Uterus (tissue), 4 donors: Measurements from ENCODE around the gene ARL3. TPM values are rescaled to one million over a fixed set of nuclear protein-coding genes. Genes with fewer than 3 reads are reported as not detected.

ENCODE experiments used
- DNase-seq, 2 donors: peaks; one replicate each; pipeline ENCODE4 v3.0.0-alpha.2; 2019 to 2020
- H3K27ac ChIP-seq, 2 donors: fragments of 200-600 bp; sonication (generic); 1 replicate in 1 of 2; 2 replicates in 1 of 2; pipeline ENCODE4 v1.5.1; 2016 to 2018
- H3K27me3 ChIP-seq, 2 donors: fragments of 200-600 bp; sonication (generic); one replicate each; pipeline ENCODE4 v1.5.1; 2018 to 2019; ENCODE audit warnings: control low read depth in 1 of 2
- H3K36me3 ChIP-seq, 2 donors: fragments of 200-600 bp; sonication (generic); one replicate each; pipeline ENCODE4 v1.5.1; 2019; ENCODE audit warnings: control low read depth in 1 of 2
- H3K4me1 ChIP-seq, 2 donors: fragments of 200-600 bp; sonication (generic); one replicate each; pipeline ENCODE4 v1.5.1; 2018 to 2019; ENCODE audit warnings: control low read depth in 1 of 2
- H3K4me3 ChIP-seq, 2 donors: fragments of 200-600 bp; sonication (generic); 1 replicate in 1 of 2; 2 replicates in 1 of 2; pipeline ENCODE4 v1.5.1; 2018 to 2019; ENCODE audit warnings: mild to moderate bottlenecking in 1 of 2
- H3K9me3 ChIP-seq, 2 donors: fragments of 200-600 bp; sonication (generic); one replicate each; pipeline ENCODE4 v1.5.1; 2019; ENCODE audit warnings: control low read depth in 1 of 2
- CTCF ChIP-seq, 4 experiments: fragments of 200-600 bp in 2 of 4; fragments of 450-650 bp in 2 of 4; sonication (generic) in 2 of 4; IDR thresholded peaks; one replicate each; pipeline ENCODE4 v1.5.1; 2016 to 2019; ENCODE audit warnings: antibody characterized with exemption in 4 of 4, mild to moderate bottlenecking in 2 of 4, moderate library complexity in 1 of 4
- POLR2A ChIP-seq, 2 donors: fragments of 450-650 bp; IDR thresholded peaks; one replicate each; pipeline ENCODE4 v1.6.1; 2016; ENCODE audit warnings: antibody characterized with exemption in 2 of 2, mild to moderate bottlenecking in 1 of 2, moderate library complexity in 1 of 2
- intact Hi-C: fragments of 100-400 bp; cut with DNase I; formaldehyde crosslinking; loops from one replicate; pipeline ENCODE4 v1.15.1; 2023; ENCODE audit warnings: low total_unique reads
- total RNA-seq, 4 donors: library from RNA; depleted of rRNA in 3 of 4; stranded (reverse); fragments of >200 nt in 3 of 4; gene quantifications; one replicate each; pipeline versions ENCODE4 v1.1.0 to v1.2.4, GENCODE V29; 2014 to 2023
- donor health status: DM: yes; HTN: yes; CAD: no.

Gene ARL3
- total RNA-seq, 4 donors from 2014 or later, result 7.1 to 19.9 (median 11.0) TPM

GRCh38 chr10:102634686-102635085, 79.5 kb downstream of the ARL3 start:
- Histone ChIP-seq H3K36me3 (no peaks in the 10 kb centered on the region), H3K27me3 (no peaks in the 10 kb centered on the region), H3K27ac (peak overlapping the region in 1 of 2 donors; percentile 0), H3K9me3 (no peaks in the 10 kb centered on the region), H3K4me1 (peaks cover 6 to 15% of the 10 kb centered on the region in 2 donors), H3K4me3 (no peak overlapping the region)
- intact Hi-C loops, result no loop called here
- no peak for TF ChIP-seq CTCF (IDR thresholded peaks at IDR 0.05)
- no peak for TF ChIP-seq POLR2A (IDR thresholded peaks at IDR 0.05)
- DNase-seq, result no peak

GRCh38 chr10:102633848-102634247, 80.3 kb downstream of the ARL3 start:
- H3K27ac ChIP-seq, result peak overlapping the region; percentile 64 to 70
- no peak overlapping the region for H3K4me3 ChIP-seq
- intact Hi-C loops, result no loop called here
- no peaks in the 10 kb centered on the region for H3K36me3 ChIP-seq
- no peaks in the 10 kb centered on the region for H3K9me3 ChIP-seq
- no peak for DNase-seq
- H3K27me3 ChIP-seq, result no peaks in the 10 kb centered on the region
- no peak for TF ChIP-seq CTCF (IDR thresholded peaks at IDR 0.05)
- no peak for TF ChIP-seq POLR2A (IDR thresholded peaks at IDR 0.05)
- H3K4me1 ChIP-seq, result peaks cover 6 to 15% of the 10 kb centered on the region in 2 donors

- H3K4me3 ChIP-seq, result no peak overlapping the region
- no peaks in the 10 kb centered on the region for H3K36me3 ChIP-seq
- intact Hi-C loops, result no loop called here
- TF ChIP-seq POLR2A (IDR thresholded peaks at IDR 0.05) (no peak), CTCF (IDR thresholded peaks at IDR 0.05) (no peak)
- peaks cover 6 to 19% of the 10 kb centered on the region in 2 donors for H3K4me1 ChIP-seq
- no peak for DNase-seq
- no peaks in the 10 kb centered on the region for H3K27me3 ChIP-seq
- peak overlapping the region; percentile 64 to 70 for H3K27ac ChIP-seq
- no peaks in the 10 kb centered on the region for H3K9me3 ChIP-seq
Observed at GRCh38 chr10:102633287-102633686, 80.9 kb downstream of the ARL3 start.

- intact Hi-C loops, result no loop called here
- TF ChIP-seq POLR2A (IDR thresholded peaks at IDR 0.05) (no peak), CTCF (IDR thresholded peaks at IDR 0.05) (no peak)
- Histone ChIP-seq H3K4me3 (no peak overlapping the region), H3K9me3 (no peaks in the 10 kb centered on the region), H3K27me3 (no peaks in the 10 kb centered on the region), H3K27ac (peak overlapping the region; percentile 64 to 70), H3K36me3 (no peaks in the 10 kb centered on the region), H3K4me1 (peaks cover 11 to 25% of the 10 kb centered on the region in 2 donors)
- peak in 1 of 2 donors; percentile 48 for DNase-seq
Observed at GRCh38 chr10:102632394-102633111, 81.6 kb downstream of the ARL3 start.

GRCh38 chr10:102631525-102632393, 82.4 kb downstream of the ARL3 start:
- intact Hi-C loops, result no loop called here
- H3K4me3 ChIP-seq, result no peak overlapping the region
- H3K27ac ChIP-seq, result peak overlapping the region in 1 of 2 donors; percentile 70
- DNase-seq, result no peak
- no peaks in the 10 kb centered on the region for H3K9me3 ChIP-seq
- H3K36me3 ChIP-seq, result no peaks in the 10 kb centered on the region
- TF ChIP-seq POLR2A (IDR thresholded peaks at IDR 0.05), result no peak
- TF ChIP-seq CTCF (IDR thresholded peaks at IDR 0.05), result no peak
- H3K4me1 ChIP-seq, result peaks cover 16 to 31% of the 10 kb centered on the region in 2 donors
- H3K27me3 ChIP-seq, result no peaks in the 10 kb centered on the region
